ENCODE measurements around the gene CELF4. TPM values are rescaled to one million over a fixed set of nuclear protein-coding genes. Genes with fewer than 3 reads are reported as not detected.

The CELF4 gene
- polyA plus RNA-seq, 1 donor (not counting 4 experiments of a cell fraction or from before 2014, with no cell fraction given): not detected

DNA sequence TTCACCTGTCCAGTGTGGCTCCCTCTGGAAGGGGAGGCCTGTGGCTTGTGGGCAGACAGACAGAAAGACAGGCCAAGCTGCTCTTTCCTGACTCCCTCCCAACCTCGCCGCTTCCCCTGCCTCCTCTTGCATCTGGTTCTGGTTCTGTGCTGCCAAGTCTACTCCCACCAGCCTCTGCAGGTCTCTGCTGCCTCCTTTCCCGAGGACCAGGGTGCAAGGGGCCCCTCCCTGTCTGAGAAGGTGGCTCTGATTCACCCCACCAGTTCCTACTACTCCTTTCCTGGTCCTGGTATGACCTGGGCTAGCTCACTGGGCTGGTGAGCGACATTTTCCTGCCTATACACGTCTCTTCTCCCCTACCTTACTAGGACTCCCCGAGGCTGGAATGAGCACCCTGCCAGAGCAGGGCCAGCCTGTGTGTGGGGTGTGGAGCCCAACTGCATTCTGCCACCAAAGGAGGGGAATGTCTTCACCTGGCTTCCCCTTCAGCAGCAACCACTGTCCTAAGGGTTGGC lies 238.5 kb downstream of the CELF4 start:
- no peak overlapping the region for H3K27ac ChIP-seq (ENCODE audit: control insufficient read depth, insufficient read depth, low read length)
- DNase-seq (ENCODE audit: low read depth, low spot score) (no peak), FAIRE-seq (no peak)
- H3K4me3 ChIP-seq (ENCODE audit: control insufficient read depth in 2 of 3, extremely low read depth in 1 of 3, insufficient read depth in 2 of 3, low read depth in 1 of 3, low read length in 3 of 3): no peak overlapping the region
- dilution Hi-C loops (cut with MboI; ENCODE audit: extremely low pct_ligation_motif_present, low sequenced_read_pairs): no loop called here
- H3K36me3 ChIP-seq (ENCODE audit: control insufficient read depth in 2 of 2, extremely low read depth in 1 of 2, insufficient read depth in 2 of 2, low read length in 2 of 2): no peaks in the 10 kb centered on the region
- H3K9me3 ChIP-seq (ENCODE audit: control insufficient read depth, low read depth, low read length): no peaks in the 10 kb centered on the region
- TF ChIP-seq, protein P1, sequence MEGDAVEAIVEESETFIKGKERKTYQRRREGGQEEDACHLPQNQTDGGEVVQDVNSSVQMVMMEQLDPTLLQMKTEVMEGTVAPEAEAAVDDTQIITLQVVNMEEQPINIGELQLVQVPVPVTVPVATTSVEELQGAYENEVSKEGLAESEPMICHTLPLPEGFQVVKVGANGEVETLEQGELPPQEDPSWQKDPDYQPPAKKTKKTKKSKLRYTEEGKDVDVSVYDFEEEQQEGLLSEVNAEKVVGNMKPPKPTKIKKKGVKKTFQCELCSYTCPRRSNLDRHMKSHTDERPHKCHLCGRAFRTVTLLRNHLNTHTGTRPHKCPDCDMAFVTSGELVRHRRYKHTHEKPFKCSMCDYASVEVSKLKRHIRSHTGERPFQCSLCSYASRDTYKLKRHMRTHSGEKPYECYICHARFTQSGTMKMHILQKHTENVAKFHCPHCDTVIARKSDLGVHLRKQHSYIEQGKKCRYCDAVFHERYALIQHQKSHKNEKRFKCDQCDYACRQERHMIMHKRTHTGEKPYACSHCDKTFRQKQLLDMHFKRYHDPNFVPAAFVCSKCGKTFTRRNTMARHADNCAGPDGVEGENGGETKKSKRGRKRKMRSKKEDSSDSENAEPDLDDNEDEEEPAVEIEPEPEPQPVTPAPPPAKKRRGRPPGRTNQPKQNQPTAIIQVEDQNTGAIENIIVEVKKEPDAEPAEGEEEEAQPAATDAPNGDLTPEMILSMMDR (optimal IDR thresholded peaks at IDR 0.05 in 1 of 3, IDR thresholded peaks at IDR 0.05 in 1 of 3, conservative IDR thresholded peaks at IDR 0.05 in 1 of 3; ENCODE audit: extremely low read depth in 1 of 3, insufficient read depth in 2 of 3, low read length in 3 of 3): no peak
- TF ChIP-seq EZH2 (IDR thresholded peaks at IDR 0.05; ENCODE audit: low read length): no peak
- no peak overlapping the region for H2AFZ ChIP-seq (ENCODE audit: control insufficient read depth, low read length)
- H3K9me1 ChIP-seq (ENCODE audit: control insufficient read depth, extremely low read depth, insufficient read depth, low read length): no peaks in the 10 kb centered on the region
- peaks cover 8% of the 10 kb centered on the region for H3K4me1 ChIP-seq (ENCODE audit: control insufficient read depth, extremely low read depth, insufficient read depth, low read length)
- no peak overlapping the region for H3K4me2 ChIP-seq (ENCODE audit: control insufficient read depth, extremely low read depth, insufficient read depth, low read depth, low read length)
- no peaks in the 10 kb centered on the region for H3K27me3 ChIP-seq (ENCODE audit: control insufficient read depth, extremely low read depth, insufficient read depth, low read length)
- no peak overlapping the region for H3K9ac ChIP-seq (ENCODE audit: control insufficient read depth, extremely low read depth, insufficient read depth, low read length)
- no peaks in the 10 kb centered on the region for H3K79me2 ChIP-seq (ENCODE audit: control insufficient read depth, insufficient read depth, low read length)
- H4K20me1 ChIP-seq (ENCODE audit: control insufficient read depth, extremely low read depth, insufficient read depth, low read length): no peaks in the 10 kb centered on the region

DNA sequence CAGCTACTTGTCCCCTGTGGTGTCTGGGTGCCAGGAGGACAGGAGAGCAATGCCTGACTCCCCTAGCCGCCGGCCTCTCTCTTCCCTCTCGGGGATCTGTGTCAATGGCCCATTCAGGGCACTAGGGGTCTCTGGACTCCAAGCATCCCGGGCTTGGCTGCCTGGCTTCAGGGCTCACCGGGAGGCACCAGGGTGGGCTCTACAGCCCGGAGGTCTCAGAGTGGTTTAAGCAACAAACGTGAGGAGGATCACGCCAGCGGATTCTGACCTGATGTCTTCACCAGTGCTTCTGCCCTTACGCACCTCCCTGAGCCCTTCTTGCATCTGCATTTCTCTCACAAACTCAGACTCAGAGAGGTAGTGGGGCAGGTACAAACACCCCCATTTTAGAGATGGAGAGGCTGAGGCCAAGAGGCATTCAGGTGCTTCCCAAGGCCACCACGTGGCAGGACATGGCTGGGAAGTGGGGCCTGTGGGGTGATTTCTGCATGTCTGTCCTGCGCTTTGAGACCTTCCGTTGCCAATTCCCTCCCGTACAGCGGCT lies 243.0 kb downstream of the CELF4 start:
- dilution Hi-C loops (cut with MboI; ENCODE audit: extremely low pct_ligation_motif_present, low sequenced_read_pairs): no loop called here
- DNase-seq (ENCODE audit: low read depth, low spot score) (no peak), FAIRE-seq (no peak)
- Histone ChIP-seq H3K27ac (ENCODE audit: control insufficient read depth, insufficient read depth, low read length) (no peak overlapping the region), H2AFZ (ENCODE audit: control insufficient read depth, low read length) (no peak overlapping the region), H3K4me3 (ENCODE audit: control insufficient read depth in 2 of 3, extremely low read depth in 1 of 3, insufficient read depth in 2 of 3, low read depth in 1 of 3, low read length in 3 of 3) (no peak overlapping the region), H3K36me3 (ENCODE audit: control insufficient read depth in 2 of 2, extremely low read depth in 1 of 2, insufficient read depth in 2 of 2, low read length in 2 of 2) (no peaks in the 10 kb centered on the region), H3K27me3 (ENCODE audit: control insufficient read depth, extremely low read depth, insufficient read depth, low read length) (no peaks in the 10 kb centered on the region), H3K4me2 (ENCODE audit: control insufficient read depth, extremely low read depth, insufficient read depth, low read depth, low read length) (no peak overlapping the region), H3K79me2 (ENCODE audit: control insufficient read depth, insufficient read depth, low read length) (no peaks in the 10 kb centered on the region), H4K20me1 (ENCODE audit: control insufficient read depth, extremely low read depth, insufficient read depth, low read length) (no peaks in the 10 kb centered on the region), H3K9ac (ENCODE audit: control insufficient read depth, extremely low read depth, insufficient read depth, low read length) (no peak overlapping the region), H3K4me1 (ENCODE audit: control insufficient read depth, extremely low read depth, insufficient read depth, low read length) (peaks cover 7% of the 10 kb centered on the region), H3K9me3 (ENCODE audit: control insufficient read depth, low read depth, low read length) (no peaks in the 10 kb centered on the region), H3K9me1 (ENCODE audit: control insufficient read depth, extremely low read depth, insufficient read depth, low read length) (no peaks in the 10 kb centered on the region)
- TF ChIP-seq, protein P1 (optimal IDR thresholded peaks at IDR 0.05 in 1 of 3, IDR thresholded peaks at IDR 0.05 in 1 of 3, conservative IDR thresholded peaks at IDR 0.05 in 1 of 3; ENCODE audit: extremely low read depth in 1 of 3, insufficient read depth in 2 of 3, low read length in 3 of 3): peak; percentile 71 to 85 (median 73)
- no peak for TF ChIP-seq EZH2 (IDR thresholded peaks at IDR 0.05; ENCODE audit: low read length)

Measured in keratinocyte (primary cell).